Transverse colon (tissue), 4 donors: ENCODE measurements around the gene MICAL2. TPM values are rescaled to one million over a fixed set of nuclear protein-coding genes. Genes with fewer than 3 reads are reported as not detected.

Experiments used
- DNase-seq: peaks from one replicate; pipeline ENCODE4 v3.0.0-alpha.2; 2019
- H3K27ac ChIP-seq, 4 donors: fragments of 200-600 bp; sonication (generic); 2 replicates each; pipeline ENCODE4 v1.5.1; 2016 to 2018; ENCODE audit warnings: inconsistent platforms in 4 of 4
- H3K27me3 ChIP-seq: fragments of 200-600 bp; sonication (generic); 2 replicates; pipeline ENCODE4 v1.5.1; 2017; ENCODE audit warnings: inconsistent platforms
- H3K36me3 ChIP-seq, 4 donors: fragments of 200-600 bp; sonication (generic); 2 replicates each; pipeline ENCODE4 v1.5.1; 2017 to 2019; ENCODE audit warnings: inconsistent platforms in 4 of 4
- H3K4me1 ChIP-seq, 4 donors: fragments of 200-600 bp; sonication (generic); 2 replicates each; pipeline ENCODE4 v1.5.1; 2017 to 2020; ENCODE audit warnings: inconsistent platforms in 4 of 4
- H3K4me3 ChIP-seq, 4 donors: fragments of 200-600 bp; sonication (generic); 1 replicate in 1 of 4; 2 replicates in 3 of 4; pipeline versions ENCODE4 v1.5.1 to v1.6.1; 2017 to 2019; ENCODE audit warnings: inconsistent platforms in 4 of 4
- H3K9me3 ChIP-seq, 2 donors: fragments of 200-600 bp; sonication (generic); 2 replicates each; pipeline ENCODE4 v1.5.1; 2017 to 2019; ENCODE audit warnings: inconsistent platforms in 2 of 2
- CTCF ChIP-seq, 5 experiments: fragments of 200-600 bp in 3 of 5; fragments of 450-650 bp in 2 of 5; sonication (generic) in 3 of 5; IDR thresholded peaks; 1 replicate in 2 of 5; 2 replicates in 3 of 5; pipeline ENCODE4 v1.5.1; 2016 to 2017; ENCODE audit warnings: antibody characterized with exemption in 5 of 5, inconsistent platforms in 3 of 5, mild to moderate bottlenecking in 2 of 5, moderate library complexity in 1 of 5
- EP300 ChIP-seq: sonication (generic); formaldehyde crosslinking; IDR thresholded peaks from one replicate; pipeline ENCODE4 v1.6.1; 2017; ENCODE audit warnings: antibody characterized with exemption, low read depth
- POLR2A ChIP-seq: fragments of 450-650 bp; IDR thresholded peaks from one replicate; pipeline ENCODE4 v1.6.1; 2016; ENCODE audit warnings: antibody characterized with exemption, mild to moderate bottlenecking, moderate library complexity
- POLR2AphosphoS5 ChIP-seq, 3 donors: sonication (generic); formaldehyde crosslinking; IDR thresholded peaks; one replicate each; pipeline ENCODE4 v1.6.1; 2016; ENCODE audit warnings: antibody characterized with exemption in 3 of 3
- WGBS, 2 donors: methylation state at CpG; one replicate each; pipeline ENCODE4 v1.1.5; 2018; ENCODE audit warnings: low coverage in 1 of 2; 5-methylcytosine and 5-hydroxymethylcytosine counted together
- in situ Hi-C, 4 donors: fragments of 200-750 bp; cut with MboI; loops; one replicate each; pipeline versions ENCODE4 v1.15.0 to v1.15.1; 2017; ENCODE audit warnings: low sequenced_read_pairs in 3 of 4, low pct_ligation_motif_present in 1 of 4, low pct_unique_long_range_greater_than_20kb in 1 of 4
- intact Hi-C: fragments of 100-400 bp; cut with DNase I; formaldehyde crosslinking; loops from one replicate; pipeline ENCODE4 v1.15.1; 2023; ENCODE audit warnings: low total_unique reads
- total RNA-seq, 4 donors: library from RNA; depleted of rRNA; stranded (reverse); fragments of >200 nt; gene quantifications; one replicate each; pipeline ENCODE4 v1.1.0, GENCODE V29; 2016

MICAL2 gene
- total RNA-seq, 4 donors from 2014 or later: 309 to 483 (median 316) TPM

DNA sequence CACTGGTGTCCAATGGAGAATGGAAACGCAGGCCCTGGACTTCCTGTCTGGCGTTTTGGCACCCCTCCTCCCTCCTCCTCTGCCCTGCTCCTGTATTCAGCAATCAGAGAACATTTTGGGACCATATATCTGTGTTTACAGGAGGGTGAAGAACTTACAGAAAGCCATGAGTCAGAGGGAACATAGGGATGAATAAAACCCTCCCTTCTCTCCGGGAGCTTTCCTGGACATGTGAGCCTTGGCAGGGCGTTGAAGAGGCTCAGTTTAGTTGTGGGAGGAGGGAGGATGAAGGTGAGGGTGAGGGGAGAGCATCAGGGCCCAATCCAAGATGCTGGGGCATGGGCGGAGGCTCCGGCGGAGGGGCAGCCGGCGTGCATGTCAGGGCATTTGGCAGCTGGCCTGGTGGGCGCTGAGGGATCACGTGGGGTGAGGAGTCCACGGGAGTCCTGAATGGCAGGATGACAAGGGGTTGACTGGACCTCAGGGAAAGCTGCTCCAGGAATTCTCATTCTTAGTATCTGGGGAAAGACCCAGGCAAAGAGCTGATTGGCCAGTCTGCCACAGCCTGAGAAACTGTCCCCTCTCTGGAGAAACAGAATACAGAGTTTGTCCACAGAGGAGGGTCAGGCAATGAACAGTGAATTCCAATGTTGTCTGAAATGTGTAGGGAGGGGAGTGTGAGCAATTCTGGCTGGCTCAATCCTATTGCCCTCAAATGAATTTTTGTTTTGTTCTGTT, 28.9 kb downstream of the MICAL2 start:
- peaks cover 61 to 100% (median 95%) of the 10 kb centered on the region in 4 donors for H3K4me1 ChIP-seq
- no peaks in the 10 kb centered on the region for H3K27me3 ChIP-seq
- in situ Hi-C loops (no loop called here), intact Hi-C loops (no loop called here)
- no peaks in the 10 kb centered on the region for H3K9me3 ChIP-seq
- peak overlapping the region; percentile 82 to 89 (median 87) for H3K27ac ChIP-seq
- peak; percentile 18 to 55 (median 48) for TF ChIP-seq POLR2AphosphoS5 (IDR thresholded peaks at IDR 0.05)
- TF ChIP-seq EP300: peak; percentile 59
- TF ChIP-seq CTCF (IDR thresholded peaks at IDR 0.05): no peak
- TF ChIP-seq POLR2A: no peak
- DNase-seq: no peak
- H3K4me3 ChIP-seq: no peak overlapping the region
- H3K36me3 ChIP-seq: no peaks in the 10 kb centered on the region
- WGBS, 2 donors: 24 to 75% methylated on average over 7 to 12 of the region's 12 CpGs

DNA sequence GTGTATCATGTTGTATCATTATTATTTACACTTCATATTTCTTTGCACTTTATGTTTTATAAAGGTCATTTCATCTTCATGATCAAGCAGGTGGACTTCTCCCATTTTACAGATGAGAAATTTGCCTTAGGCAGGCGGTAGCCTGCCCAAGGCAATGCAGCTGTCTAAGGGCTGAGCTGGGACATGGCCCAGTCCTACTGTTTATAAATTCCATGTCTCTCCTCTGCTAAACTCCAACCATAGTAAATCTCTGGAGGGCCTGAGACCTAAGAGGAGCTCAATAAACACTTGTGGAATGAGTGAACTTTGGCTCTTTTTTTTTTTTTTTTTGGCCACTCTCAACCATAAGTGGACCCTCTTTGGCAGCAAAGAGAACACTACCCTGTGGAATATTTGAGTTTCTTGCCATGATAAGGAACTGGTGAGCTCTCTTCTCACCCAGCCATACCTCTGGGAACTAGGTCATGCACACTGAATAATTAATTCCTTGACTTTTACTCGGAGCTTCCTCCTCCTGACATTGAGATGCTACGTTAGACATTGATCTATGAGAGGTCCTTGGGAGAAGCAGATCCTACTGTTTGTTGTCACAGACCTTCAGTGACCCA, 29.9 kb downstream of the MICAL2 start:
- in situ Hi-C loops: no loop called here
- Histone ChIP-seq H3K4me3 (no peak overlapping the region), H3K4me1 (peaks cover 65 to 100% (median 95%) of the 10 kb centered on the region in 4 donors), H3K36me3 (no peaks in the 10 kb centered on the region), H3K27me3 (no peaks in the 10 kb centered on the region), H3K9me3 (no peaks in the 10 kb centered on the region), H3K27ac (peak overlapping the region; percentile 82 to 89 (median 87))
- DNase-seq: no peak
- intact Hi-C loops: no loop called here
- TF ChIP-seq POLR2AphosphoS5 (IDR thresholded peaks at IDR 0.05) (no peak), POLR2A (no peak), EP300 (no peak), CTCF (IDR thresholded peaks at IDR 0.05) (no peak)
- WGBS, 2 donors: 79 to 83% methylated on average over 1 to 3 of the region's 3 CpGs

- no peak for DNase-seq
- WGBS, 2 donors: 40 to 53% methylated on average over 1 of the region's 1 CpG
- peak overlapping the region; percentile 82 to 89 (median 87) for H3K27ac ChIP-seq
- in situ Hi-C loops (no loop called here), intact Hi-C loops (no loop called here)
- no peaks in the 10 kb centered on the region for H3K36me3 ChIP-seq
- H3K27me3 ChIP-seq: no peaks in the 10 kb centered on the region
- H3K9me3 ChIP-seq: no peaks in the 10 kb centered on the region
- H3K4me3 ChIP-seq: no peak overlapping the region
- peaks cover 56 to 92% (median 86%) of the 10 kb centered on the region in 4 donors for H3K4me1 ChIP-seq
- TF ChIP-seq POLR2A (no peak), POLR2AphosphoS5 (IDR thresholded peaks at IDR 0.05) (no peak), CTCF (IDR thresholded peaks at IDR 0.05) (no peak), EP300 (no peak)
Observed at GRCh38 chr11:12141283-12141682, 30.9 kb downstream of the MICAL2 start.

GRCh38 chr11:12142176-12142575, 31.8 kb downstream of the MICAL2 start:
- Histone ChIP-seq H3K27ac (peak overlapping the region; percentile 82 to 89 (median 87)), H3K4me3 (no peak overlapping the region), H3K36me3 (no peaks in the 10 kb centered on the region), H3K9me3 (no peaks in the 10 kb centered on the region), H3K4me1 (peaks cover 47 to 83% (median 77%) of the 10 kb centered on the region in 4 donors), H3K27me3 (no peaks in the 10 kb centered on the region)
- 59% methylated on average over 2 of the region's 2 CpGs; no CpG with 5 or more reads in 1 of the 2 donors for WGBS, 2 donors
- DNase-seq: no peak
- in situ Hi-C loops (no loop called here), intact Hi-C loops (no loop called here)
- TF ChIP-seq POLR2AphosphoS5 (IDR thresholded peaks at IDR 0.05): peak in 1 of 3 donors; percentile 11
- TF ChIP-seq CTCF (IDR thresholded peaks at IDR 0.05): no peak
- TF ChIP-seq POLR2A: no peak
